ENCODE measurements around the gene MRPL12. TPM values are rescaled to one million over a fixed set of nuclear protein-coding genes. Genes with fewer than 3 reads are reported as not detected.

Gene MRPL12
- total and polyA plus RNA-seq, 2 of the 13 experiments (the other 11 are each of a cell fraction or from before 2014, with no cell fraction given): 39.1 to 94.1 TPM

GRCh38 chr17:81727324-81728031, 24.3 kb downstream of the MRPL12 start (continued):
- TF ChIP-seq STAT6 (CRISPR knock-in tag; IDR thresholded peaks at IDR 0.05; ENCODE audit: borderline replicate concordance): peak; percentile 73; the same call in 1 of the 2 replicates
- TF ChIP-seq HDAC6 (IDR thresholded peaks at IDR 0.05; ENCODE audit: low read depth, low read length): no peak
- peak; percentile 99 for TF ChIP-seq ZNF318 (CRISPR knock-in tag; IDR thresholded peaks at IDR 0.05)
- TF ChIP-seq NFE2L2 (IDR thresholded peaks at IDR 0.05; ENCODE audit: low read length): no peak
- peak; percentile 78 for TF ChIP-seq DRAP1 (CRISPR knock-in tag; IDR thresholded peaks at IDR 0.05)
- peak; percentile 91; the same call in 1 of the 2 replicates for TF ChIP-seq TP53 (CRISPR knock-in tag; conservative IDR thresholded peaks at IDR 0.05)
- TF ChIP-seq FOXA3 (CRISPR knock-in tag; IDR thresholded peaks at IDR 0.05): peak; percentile 84
- TF ChIP-seq ZNF292 (CRISPR knock-in tag; IDR thresholded peaks at IDR 0.05; ENCODE audit: borderline replicate concordance, low read depth): peak; percentile 68; the same call in 1 of the 2 replicates
- TF ChIP-seq CENPX (CRISPR knock-in tag; IDR thresholded peaks at IDR 0.05): no peak
- peak; percentile 99 for TF ChIP-seq ZNF737 (CRISPR knock-in tag; IDR thresholded peaks at IDR 0.05; ENCODE audit: borderline replicate concordance)
- TF ChIP-seq TGIF2 (CRISPR knock-in tag; IDR thresholded peaks at IDR 0.05): peak; percentile 86
- peak; percentile 82 for TF ChIP-seq SOX5 (CRISPR knock-in tag; IDR thresholded peaks at IDR 0.05; ENCODE audit: borderline replicate concordance)
- TF ChIP-seq E2F1 (CRISPR knock-in tag; IDR thresholded peaks at IDR 0.05): peak; percentile 80
- peak; percentile 98 for TF ChIP-seq ZGPAT (CRISPR knock-in tag; IDR thresholded peaks at IDR 0.05)
- TF ChIP-seq IRF2 (CRISPR knock-in tag; IDR thresholded peaks at IDR 0.05): peak; percentile 95

Measured in HepG2 (cell line).